Femur (tissue), 1 donor: ENCODE results near the gene LLGL2.

Experiments used
- DNase-seq: peaks from one replicate; pipeline ENCODE4 v3.0.0-alpha.2; 2017

The LLGL2 gene

DNA sequence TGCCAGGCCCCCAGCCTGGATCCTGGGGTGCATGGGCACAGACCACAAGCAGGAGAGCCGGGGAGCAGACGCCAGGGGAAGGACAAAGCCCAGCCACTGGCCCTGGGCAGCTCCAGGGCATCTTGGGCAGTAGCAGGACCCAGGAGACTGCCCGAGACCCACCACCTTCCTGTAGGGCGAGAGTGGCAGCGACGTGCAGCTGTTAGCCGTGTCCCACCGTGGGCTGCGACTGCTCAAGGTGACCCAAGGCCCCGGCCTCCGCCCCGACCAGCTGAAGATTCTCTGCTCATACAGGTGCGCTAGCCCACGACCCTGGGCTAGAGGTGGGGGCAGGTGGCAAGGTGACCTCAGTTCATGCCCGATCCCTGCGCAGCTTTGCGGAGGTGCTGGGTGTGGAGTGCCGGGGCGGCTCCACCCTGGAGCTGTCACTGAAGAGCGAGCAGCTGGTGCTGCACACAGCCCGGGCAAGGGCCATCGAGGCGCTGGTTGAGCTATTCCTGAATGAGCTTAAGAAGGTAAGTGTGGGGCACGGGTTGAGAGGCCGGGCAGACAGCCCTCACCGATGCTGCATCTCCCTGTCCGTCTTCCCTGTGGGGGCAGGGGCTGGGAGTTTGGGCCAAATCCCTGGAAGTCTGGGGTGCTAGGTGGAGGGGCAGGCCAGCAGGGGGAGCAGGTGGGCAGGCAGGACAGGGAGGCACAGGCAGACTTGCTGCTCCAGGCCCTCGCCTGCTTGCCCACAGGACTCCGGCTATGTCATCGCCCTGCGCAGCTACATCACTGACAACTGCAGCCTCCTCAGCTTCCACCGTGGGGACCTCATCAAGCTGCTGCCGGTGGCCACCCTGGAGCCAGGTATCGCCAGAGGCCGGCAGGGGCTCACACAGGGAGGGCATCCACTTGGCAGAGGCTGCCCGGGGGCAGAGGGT is 94.3 kb downstream of the LLGL2 start:
- DNase-seq: no peak

DNA sequence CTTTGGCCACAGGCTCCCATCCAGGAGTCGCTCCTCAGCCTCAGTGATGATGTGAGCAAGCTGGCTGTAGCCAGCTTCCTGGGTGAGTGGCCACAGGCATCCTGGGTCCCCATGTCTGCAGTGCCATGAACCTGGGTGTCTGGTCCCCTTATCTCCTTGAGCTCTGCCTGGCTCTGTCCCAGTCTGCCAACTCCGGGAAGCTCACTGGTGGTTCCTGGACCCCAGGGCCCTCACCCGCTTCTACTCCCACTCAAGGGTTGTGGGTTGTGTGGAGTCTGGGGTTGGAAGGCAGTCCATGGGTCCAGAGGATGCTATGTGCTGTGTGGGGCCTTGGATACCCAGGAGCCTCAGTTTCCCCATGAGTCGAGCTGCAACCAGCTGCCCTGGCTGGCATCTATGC is 96.0 kb downstream of the LLGL2 start:
- no peak for DNase-seq

DNA sequence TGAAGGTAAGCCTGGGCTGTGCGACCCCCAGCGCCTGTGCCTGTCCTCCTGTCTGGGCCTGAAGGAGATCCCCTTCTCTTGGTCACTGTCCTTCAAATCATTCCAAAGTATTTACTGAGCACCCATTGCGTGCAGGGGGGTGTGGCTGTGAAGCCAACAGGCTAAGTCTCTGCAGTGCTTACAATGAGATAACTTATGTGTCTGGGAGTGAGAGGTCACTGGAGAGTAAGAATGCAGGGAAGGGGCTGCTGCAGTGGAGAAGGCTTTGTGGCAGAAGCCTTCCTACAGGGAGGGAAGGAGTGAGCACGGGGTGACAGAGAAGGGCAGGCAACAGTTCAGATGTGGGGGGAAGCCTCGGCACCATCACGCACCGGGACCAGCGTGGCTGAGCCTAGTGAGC is 96.6 kb downstream of the LLGL2 start:
- DNase-seq: no peak

DNA sequence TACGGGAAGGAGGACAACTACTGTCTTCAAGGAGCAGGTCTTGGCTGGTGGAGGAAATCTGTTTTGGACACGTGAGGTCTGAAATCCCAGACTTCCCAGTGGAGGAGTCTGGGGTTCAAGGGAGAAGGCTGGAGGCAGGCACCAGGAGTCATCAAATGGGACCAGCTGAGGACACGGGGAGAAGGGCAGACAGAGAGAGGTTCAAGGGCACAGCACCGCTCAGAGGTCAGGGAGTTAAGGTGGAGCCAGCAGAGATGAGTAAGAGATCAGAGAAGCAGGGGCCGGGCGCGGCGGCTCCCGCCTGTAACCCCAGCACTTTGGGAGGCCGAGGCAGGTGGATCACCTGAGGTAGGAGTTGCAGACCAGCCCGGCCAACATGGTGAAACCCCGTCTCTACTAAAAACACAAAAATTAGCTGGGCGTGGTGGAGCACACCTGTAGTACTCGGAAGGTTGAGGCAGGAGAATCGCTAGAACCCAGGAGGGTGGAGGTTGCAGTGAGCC is 97.3 kb downstream of the LLGL2 start:
- no peak for DNase-seq

DNA sequence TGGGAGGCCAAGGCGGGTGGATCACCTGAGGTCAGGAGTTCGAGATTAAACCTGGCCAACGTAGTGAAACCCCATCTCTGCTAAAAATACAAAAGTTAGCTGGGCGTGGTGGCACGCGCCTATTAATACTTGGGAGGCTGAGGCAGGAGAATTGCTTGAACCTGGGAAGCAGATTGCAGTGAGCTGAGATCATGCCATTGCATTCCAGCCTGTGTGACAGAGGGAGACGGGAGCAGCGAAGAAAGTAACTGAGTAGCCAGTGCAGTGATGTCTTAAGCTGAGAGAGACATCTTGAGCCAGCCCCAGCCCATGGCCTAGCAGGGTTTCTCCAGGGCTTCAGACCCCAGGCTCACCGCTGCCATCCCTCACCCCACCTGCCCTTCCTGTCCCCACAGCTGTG is 97.9 kb downstream of the LLGL2 start:
- no peak for DNase-seq

DNA sequence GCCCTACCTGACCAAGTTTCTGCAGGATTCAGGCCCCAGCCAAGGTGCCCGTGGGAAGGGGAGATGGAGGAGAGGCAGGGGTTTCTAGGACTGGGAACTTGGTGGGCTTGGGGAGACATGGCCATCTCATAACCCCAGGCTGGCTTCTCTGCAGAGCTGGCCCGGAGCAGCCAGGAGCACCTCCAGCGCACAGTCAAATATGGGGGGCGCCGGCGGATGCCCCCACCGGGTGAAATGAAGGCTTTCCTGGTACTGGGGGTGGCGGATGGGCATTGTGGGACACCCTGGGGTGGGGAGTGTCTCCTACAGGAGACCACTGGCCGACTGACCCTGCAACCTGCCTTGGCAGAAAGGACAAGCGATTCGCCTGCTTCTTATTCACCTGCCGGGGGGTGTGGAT is 98.5 kb downstream of the LLGL2 start:
- DNase-seq: no peak
